Endothelial cell of umbilical vein (primary cell): ENCODE data around the gene PCDHGA4. TPM values are rescaled to one million over a fixed set of nuclear protein-coding genes. Genes with fewer than 3 reads are reported as not detected.

ENCODE experiments used
- BruUV-seq: library from RNA; stranded (reverse); fragments of 400-500 nt; replicated peaks from 2 replicates; lab custom pipeline; 2021; lab: Mats Ljungman, UMichigan
- CTCF ChIA-PET: fragments of 300-600, 350-600 bp; sonication (Branson Sonifier 250); formaldehyde crosslinking; loops from one replicate; lab custom pipeline; 2021; ENCODE audit warnings: antibody characterized with exemption, inconsistent platforms; lab: Charles Lee
- POLR2A ChIA-PET: fragments of 300-600, 350-600 bp; sonication (Branson Sonifier 250); formaldehyde crosslinking; loops from one replicate; lab custom pipeline; 2021; ENCODE audit warnings: antibody characterized with exemption, inconsistent platforms; lab: Charles Lee
- DNase-seq: peaks from one replicate; pipeline ENCODE4 v3.0.0-alpha.2; 2011; ENCODE audit warnings: low read depth, low spot score
- FAIRE-seq: peaks from 2 replicates; lab custom pipeline; 2011; peaks lifted over from hg19 to GRCh38; lab: Jason Lieb, UNC
- H2AFZ ChIP-seq: 2 replicates; pipeline ENCODE4 v1.6.0; 2012; ENCODE audit warnings: low read depth, low read length, control low read depth, inconsistent platforms
- H3K27ac ChIP-seq: 2 replicates; pipeline ENCODE4 v1.5.1; 2011; ENCODE audit warnings: low read depth, mild to moderate bottlenecking, control low read depth, low read length, moderate library complexity; ENCODE audit not compliant: insufficient read depth
- H3K27me3 ChIP-seq, 2 experiments: 2 replicates each; pipeline versions ENCODE4 v1.6.0 to v1.6.1; 2011; ENCODE audit warnings: low read length in 2 of 2, mixed read lengths in 1 of 2; ENCODE audit not compliant: control insufficient read depth in 2 of 2, insufficient read depth in 2 of 2
- H3K36me3 ChIP-seq, 2 experiments: 2 replicates in 1 of 2; 3 replicates in 1 of 2; pipeline ENCODE4 v1.5.1; 2011; ENCODE audit warnings: low read length in 2 of 2, mild to moderate bottlenecking in 1 of 2, moderate library complexity in 1 of 2; ENCODE audit not compliant: control insufficient read depth in 2 of 2, insufficient read depth in 2 of 2; ENCODE audit errors: extremely low read depth in 1 of 2
- H3K4me1 ChIP-seq: 3 replicates; pipeline ENCODE4 v1.5.1; 2011; ENCODE audit warnings: mild to moderate bottlenecking, low read length; ENCODE audit not compliant: control insufficient read depth, insufficient read depth; ENCODE audit errors: extremely low read depth
- H3K4me2 ChIP-seq: 2 replicates; pipeline ENCODE4 v1.6.1; 2011; ENCODE audit warnings: low read length, control low read depth, mixed read lengths; ENCODE audit not compliant: insufficient read depth
- H3K4me3 ChIP-seq, 3 experiments: fragments of 200-600 bp in 1 of 3; sonication (generic), shearing (Covaris generic) in 1 of 3; replicated peaks in 1 of 3; 2 replicates each; pipeline ENCODE4 v1.5.1; 2011 to 2016; ENCODE audit warnings: control low read depth in 3 of 3, low read length in 3 of 3, mild to moderate bottlenecking in 2 of 3, inconsistent platforms in 1 of 3, low read depth in 1 of 3, moderate library complexity in 1 of 3; ENCODE audit not compliant: insufficient read depth in 1 of 3
- H3K79me2 ChIP-seq: 2 replicates; pipeline ENCODE4 v1.6.0; 2012; ENCODE audit warnings: low read length, inconsistent platforms; ENCODE audit not compliant: control insufficient read depth, insufficient read depth
- H3K9ac ChIP-seq: replicated peaks from 2 replicates; pipeline ENCODE3; 2011; ENCODE audit warnings: low read length, control low read depth; ENCODE audit not compliant: insufficient read depth; ENCODE audit errors: extremely low read depth
- H3K9me1 ChIP-seq: replicated peaks from 3 replicates; pipeline ENCODE4 v1.6.0; 2011; ENCODE audit warnings: mild to moderate bottlenecking, low read length; ENCODE audit not compliant: control insufficient read depth, insufficient read depth; ENCODE audit errors: extremely low read depth
- H3K9me3 ChIP-seq: replicated peaks from 2 replicates; pipeline ENCODE4 v1.5.1; 2012; ENCODE audit warnings: low read length, inconsistent platforms; ENCODE audit not compliant: control insufficient read depth, insufficient read depth
- H4K20me1 ChIP-seq: replicated peaks from 2 replicates; pipeline ENCODE3; 2011; ENCODE audit warnings: mild to moderate bottlenecking, low read length; ENCODE audit not compliant: control insufficient read depth, insufficient read depth; ENCODE audit errors: extremely low read depth
- CTCF ChIP-seq, 2 donors: IDR thresholded peaks; 1 replicate in 1 of 2; 2 replicates in 1 of 2; pipeline ENCODE4 v1.5.1; 2011; ENCODE audit warnings: low read length in 2 of 2, mild to moderate bottlenecking in 2 of 2, moderate library complexity in 2 of 2, control low read depth in 1 of 2, inconsistent platforms in 1 of 2, low read depth in 1 of 2; ENCODE audit not compliant: insufficient read depth in 1 of 2; ENCODE audit errors: extremely low read depth in 1 of 2
- EZH2 ChIP-seq: IDR thresholded peaks from 2 replicates; pipeline ENCODE4 v1.6.1; 2012; ENCODE audit warnings: borderline replicate concordance, low read depth, mild to moderate bottlenecking, moderate library complexity, low read length, inconsistent platforms; ENCODE audit not compliant: severe bottlenecking
- FOS ChIP-seq: IDR thresholded peaks from 2 replicates; pipeline ENCODE4 v1.6.1; 2011; ENCODE audit warnings: mild to moderate bottlenecking, low read length, moderate library complexity, borderline replicate concordance; ENCODE audit not compliant: insufficient read depth
- GATA2 ChIP-seq: IDR thresholded peaks from 2 replicates; pipeline ENCODE4 v1.7.0; 2011; ENCODE audit warnings: low read depth, mild to moderate bottlenecking, moderate library complexity, mixed read lengths, low read length; ENCODE audit not compliant: insufficient read length, insufficient read depth
- JUN ChIP-seq: IDR thresholded peaks from 2 replicates; pipeline ENCODE4 v1.6.1; 2011; ENCODE audit warnings: borderline replicate concordance, low read depth; ENCODE audit not compliant: insufficient read length, insufficient read depth
- MAX ChIP-seq: IDR thresholded peaks from 2 replicates; pipeline ENCODE4 v1.6.1; 2011; ENCODE audit not compliant: insufficient read depth, insufficient read length
- MYC ChIP-seq: IDR thresholded peaks from one replicate; pipeline ENCODE4 v1.6.1; 2011; ENCODE audit warnings: mild to moderate bottlenecking, low read depth, low read length
- POLR2A ChIP-seq: IDR thresholded peaks from 2 replicates; pipeline ENCODE4 v1.6.1; 2012; ENCODE audit warnings: low read depth, mild to moderate bottlenecking, control low read depth, low read length
- POLR2AphosphoS5 ChIP-seq: IDR thresholded peaks from 2 replicates; pipeline ENCODE4 v1.6.1; 2012; ENCODE audit warnings: low read depth, mild to moderate bottlenecking, control low read depth, low read length, moderate library complexity; ENCODE audit not compliant: insufficient read depth
- dilution Hi-C: fragments of 300-500 bp; cut with MboI; formaldehyde crosslinking; loops from one replicate; pipeline ENCODE4 v1.15.0; 2019; ENCODE audit warnings: low sequenced_read_pairs; ENCODE audit not compliant: extremely low pct_ligation_motif_present
- intact Hi-C: fragments of 100-400 bp; cut with micrococcal nuclease; formaldehyde crosslinking; loops from one replicate; pipeline ENCODE4 v1.10.0; 2022
- polyA plus RNA-seq, 4 experiments: library from polyadenylated mRNA; depleted of rRNA in 3 of 4; stranded (reverse) in 3 of 4; unstranded in 1 of 4; fragments of >200 nt; gene quantifications; 2 replicates each; pipeline versions ENCODE4 v1.2.1 to v1.2.3, GENCODE V29; 2011 to 2012; ENCODE audit warnings: missing spikeins in 1 of 4
- total RNA-seq: library from RNA; stranded (reverse); gene quantifications from 2 replicates; pipeline ENCODE4 v1.2.3, GENCODE V29; 2021

Gene PCDHGA4
- total and polyA plus RNA-seq, 2 donors (not counting 3 experiments of a cell fraction or from before 2014, with no cell fraction given) = 2.6 to 3.0 TPM

GRCh38 chr5:141398608-141399007 is 43.8 kb downstream of the PCDHGA4 start:
- TF ChIP-seq FOS (no peak), GATA2 (no peak), MYC (no peak), CTCF (IDR thresholded peaks at IDR 0.05; ENCODE audit: extremely low read depth in 1 of 2, insufficient read depth in 1 of 2, low read depth in 1 of 2, low read length in 2 of 2) (no peak), POLR2A (no peak), EZH2 (no peak), POLR2AphosphoS5 (no peak), JUN (no peak), MAX (no peak)
- no peaks in the 10 kb centered on the region for H3K79me2 ChIP-seq
- H2AFZ ChIP-seq = no peak overlapping the region
- no peak overlapping the region for H3K4me2 ChIP-seq
- intact Hi-C loops = no loop called here
- DNase-seq (no peak), FAIRE-seq (no peak)
- peaks cover 2% of the 10 kb centered on the region for H3K4me1 ChIP-seq
- H3K36me3 ChIP-seq = no peaks in the 10 kb centered on the region
- no peak overlapping the region for H3K4me3 ChIP-seq
- H3K27ac ChIP-seq = no peak overlapping the region
- no peak overlapping the region for H3K9ac ChIP-seq
- dilution Hi-C loops = no loop called here
- no peaks in the 10 kb centered on the region for H4K20me1 ChIP-seq
- H3K9me1 ChIP-seq = no peaks in the 10 kb centered on the region
- peaks cover 37 to 69% of the 10 kb centered on the region in 2 experiments for H3K27me3 ChIP-seq
- H3K9me3 ChIP-seq = peaks cover 2% of the 10 kb centered on the region
- POLR2A ChIA-PET = no interaction called here
- CTCF ChIA-PET = interaction anchor here (1.2 to 3.5 kb wide), 12 partner anchors 8 to 165 kb away, joined by 6 to 45 read pairs (median 16); partner anchors contain the start of genes PCDHGA10, PCDHGA11, PCDHGA12 and PCDHGA2
- no TSS peak for BruUV-seq
